Activated gamma-delta T cell treated with Interleukin-2 at 50 U/mL for 16 hours (primary cell): Measurements from ENCODE around the gene TMPRSS7.

Experiments
- DNase-seq: peaks from one replicate; pipeline ENCODE4 v3.0.0-alpha.2; 2020

The TMPRSS7 gene

GRCh38 chr3:112129925-112130637, 95.5 kb downstream of the TMPRSS7 start:
- DNase-seq, result no peak

GRCh38 chr3:112130638-112130993, 96.1 kb downstream of the TMPRSS7 start:
- no peak for DNase-seq
